K562 (cell line): Measurements from ENCODE around the gene OR2B2. TPM values are rescaled to one million over a fixed set of nuclear protein-coding genes. Genes with fewer than 3 reads are reported as not detected.

Experiments
- CCAR2 ChIP-seq: fragments of 200-400 bp; formaldehyde crosslinking; IDR thresholded peaks from 2 replicates; pipeline ENCODE4 v1.6.1; 2017; ENCODE audit warnings: mild to moderate bottlenecking, low read depth, low read length
- CTBP1 ChIP-seq: fragments of 450-650 bp; IDR thresholded peaks from 2 replicates; pipeline ENCODE4 v1.6.1; 2016; ENCODE audit warnings: borderline replicate concordance
- E2F3 ChIP-seq: fragments of 250-450 bp; sonication (Bioruptor Pico); IDR thresholded peaks from 2 replicates; pipeline ENCODE4 v1.4.0; 2020; ENCODE audit warnings: mild to moderate bottlenecking
- HMGN3 ChIP-seq: IDR thresholded peaks from 2 replicates; pipeline ENCODE4 v1.6.1; 2011; ENCODE audit warnings: borderline replicate concordance, low read depth, mild to moderate bottlenecking, mixed read lengths, low read length; ENCODE audit not compliant: insufficient read length; ENCODE audit errors: extremely low read depth
- KDM5B ChIP-seq: fragments of 200-600 bp; sonication (generic); IDR thresholded peaks from 2 replicates; pipeline ENCODE4 v1.6.1; 2012; ENCODE audit warnings: low read depth, mild to moderate bottlenecking, moderate library complexity, low read length, control low read depth, inconsistent platforms; ENCODE audit not compliant: insufficient replicate concordance
- KLF6 ChIP-seq: fragments of 250-450 bp; sonication (Bioruptor Pico); IDR thresholded peaks from 2 replicates; pipeline ENCODE4 v1.4.0; 2020; ENCODE audit warnings: mild to moderate bottlenecking, moderate library complexity, borderline replicate concordance
- LARP7 ChIP-seq: fragments of 450-650 bp; IDR thresholded peaks from 2 replicates; pipeline ENCODE4 v1.6.1; 2016
- NR2F6 ChIP-seq: fragments of 450-650 bp; formaldehyde crosslinking; IDR thresholded peaks from 2 replicates; pipeline ENCODE4 v1.4.0; 2020; ENCODE audit warnings: mild to moderate bottlenecking
- PCBP2 ChIP-seq: fragments of 200-400 bp; formaldehyde crosslinking; IDR thresholded peaks from 2 replicates; pipeline ENCODE4 v1.6.1; 2018; ENCODE audit warnings: low read length, low read depth, mild to moderate bottlenecking, moderate library complexity; ENCODE audit not compliant: poor library complexity, severe bottlenecking
- PHF8 ChIP-seq: fragments of 200-600 bp; sonication (generic); IDR thresholded peaks from 2 replicates; pipeline ENCODE4 v1.6.1; 2012; ENCODE audit warnings: mixed run types, mild to moderate bottlenecking, inconsistent platforms, low read length, moderate library complexity, borderline replicate concordance
- POLR2G ChIP-seq: fragments of 200-400 bp; formaldehyde crosslinking; IDR thresholded peaks from 2 replicates; pipeline ENCODE4 v1.6.1; 2017; ENCODE audit warnings: low read depth, mild to moderate bottlenecking, antibody characterized with exemption, low read length, moderate library complexity
- SAFB ChIP-seq: fragments of 200-400 bp; formaldehyde crosslinking; IDR thresholded peaks from 2 replicates; pipeline ENCODE4 v1.6.1; 2017; ENCODE audit warnings: low read depth, low read length, borderline replicate concordance
- SPI1 ChIP-seq: IDR thresholded peaks from 2 replicates; pipeline ENCODE4 v1.6.1; 2011; ENCODE audit warnings: low read depth, low read length, control low read depth, borderline replicate concordance
- TAF9B ChIP-seq: fragments of 450-650 bp; IDR thresholded peaks from 2 replicates; pipeline ENCODE4 v1.6.1; 2018; ENCODE audit warnings: mild to moderate bottlenecking; ENCODE audit not compliant: partially characterized antibody
- TCF3 ChIP-seq: sonication (generic); formaldehyde crosslinking; IDR thresholded peaks from 2 replicates; pipeline ENCODE4 v1.4.0; 2020; ENCODE audit warnings: mild to moderate bottlenecking, missing genetic modification reagents
- TRIM28 ChIP-seq: fragments of 450-650 bp; IDR thresholded peaks from 2 replicates; pipeline ENCODE4 v1.6.1; 2017
- ZKSCAN1 ChIP-seq: fragments of 150-350 bp; IDR thresholded peaks from 2 replicates; pipeline ENCODE4 v1.6.1; 2016; ENCODE audit warnings: low read depth, low read length
- polyA plus RNA-seq, 8 experiments: library from polyadenylated mRNA; depleted of rRNA in 4 of 8; stranded (reverse) in 5 of 8; unstranded in 3 of 8; fragments of >200 nt; fragmentation: Nextera tagmentation in 2 of 8; fragmentation: Illumina TruSeq in 1 of 8; extraction: Ambion mirVana in 2 of 8; extraction: Trizol in 1 of 8; gene quantifications; 2 replicates each; pipeline versions ENCODE4 v1.2.1 to v1.2.3, GENCODE V29; 2011 to 2014; ENCODE audit warnings: inconsistent platforms in 1 of 8, missing spikeins in 1 of 8
- total RNA-seq, 7 experiments: library from RNA; depleted of rRNA in 6 of 7; stranded (reverse); fragments of >200 nt in 6 of 7; fragmentation: Illumina TruSeq in 2 of 7; extraction: Trizol in 2 of 7; gene quantifications; 2 replicates each; pipeline versions ENCODE4 v1.2.1 to v1.2.3, GENCODE V29; 2011 to 2021; ENCODE audit warnings: low replicate concordance in 1 of 7
- TF ChIP-seq, protein P1 (sequence below): fragments of 150-350 bp; conservative IDR thresholded peaks from 2 replicates; pipeline ENCODE4 v1.6.1; 2014; ENCODE audit warnings: low read length
- TF ChIP-seq, protein P2 (sequence below): fragments of 250-450 bp; sonication (Bioruptor Pico); IDR thresholded peaks from 2 replicates; pipeline ENCODE4 v1.8.0; 2021; ENCODE audit warnings: mild to moderate bottlenecking, moderate library complexity
- TF ChIP-seq, protein P3 (sequence below): fragments of 250-450 bp; sonication (Bioruptor Pico); IDR thresholded peaks from 2 replicates; pipeline ENCODE4 v1.4.0; 2020; ENCODE audit warnings: mild to moderate bottlenecking, moderate library complexity

The OR2B2 gene
- total and polyA plus RNA-seq, 9 of the 15 experiments (the other 6 are each of a cell fraction or from before 2014, with no cell fraction given): 0.24 TPM; not detected in 8

DNA sequence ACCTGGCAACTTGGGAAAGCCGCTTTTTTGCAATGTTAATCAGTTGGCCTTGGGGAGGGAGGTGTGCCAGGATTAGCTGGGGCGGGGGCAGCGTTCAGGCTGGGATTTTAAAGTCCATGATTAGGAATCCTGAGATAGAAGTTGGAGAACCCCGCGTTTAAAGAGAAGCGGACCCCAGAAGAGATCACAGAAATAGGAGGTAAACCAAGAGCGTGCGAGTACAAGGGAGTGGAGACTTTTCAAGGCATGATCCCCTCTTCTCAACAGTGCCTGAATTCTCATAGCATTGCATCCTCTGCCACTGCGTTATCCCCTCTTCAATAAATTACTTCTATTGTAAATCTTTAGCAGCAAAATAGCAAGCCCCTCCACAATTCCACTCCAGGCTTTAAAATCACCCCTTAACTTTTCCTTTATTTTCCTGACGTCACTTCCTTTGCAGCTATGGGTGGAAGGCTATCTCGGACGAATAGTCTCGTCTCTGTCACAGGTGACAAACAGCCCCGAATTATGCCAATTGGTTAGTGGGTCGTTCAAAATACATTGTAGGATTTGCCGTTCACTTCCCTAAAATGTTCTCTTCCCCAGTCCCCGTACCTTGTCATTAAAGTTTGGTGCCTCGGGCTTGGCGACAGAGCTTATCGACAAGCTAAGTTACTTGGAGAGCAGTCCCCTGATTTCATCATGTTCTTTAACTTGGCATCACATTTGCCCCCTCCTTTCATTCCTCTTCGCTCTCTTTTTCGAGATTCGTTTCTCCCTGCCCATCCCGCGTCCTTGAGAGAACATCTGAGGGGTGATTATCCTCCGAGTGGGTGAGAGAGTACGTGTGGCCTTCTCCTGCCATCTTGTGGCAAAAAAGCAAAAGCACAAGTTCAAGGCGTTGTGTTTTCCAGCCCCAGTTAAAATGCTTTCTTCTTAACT, 17.1 kb downstream of the OR2B2 start (continued):
- TF ChIP-seq E2F3 (no peak), TAF9B (peak; percentile 27), POLR2G (peak; percentile 61), CTBP1 (peak; percentile 66), PCBP2 (peak; percentile 23), HMGN3 (no peak), TRIM28 (no peak), KLF6 (CRISPR knock-in tag) (no peak), SPI1 (peak; percentile 72), SAFB (no peak), ZKSCAN1 (peak; percentile 26; the same call in 1 of the 2 replicates), LARP7 (0 out of 2 replicates have a peak, but pooled peaks have one; percentile 52), TCF3 (CRISPR knock-in tag) (no peak; the same call in 1 of the 2 replicates), CCAR2 (0 out of 2 replicates have a peak, but pooled peaks have one; percentile 69), PHF8 (no peak), NR2F6 (no peak), KDM5B (peak; percentile 27)
- TF ChIP-seq, protein P1, sequence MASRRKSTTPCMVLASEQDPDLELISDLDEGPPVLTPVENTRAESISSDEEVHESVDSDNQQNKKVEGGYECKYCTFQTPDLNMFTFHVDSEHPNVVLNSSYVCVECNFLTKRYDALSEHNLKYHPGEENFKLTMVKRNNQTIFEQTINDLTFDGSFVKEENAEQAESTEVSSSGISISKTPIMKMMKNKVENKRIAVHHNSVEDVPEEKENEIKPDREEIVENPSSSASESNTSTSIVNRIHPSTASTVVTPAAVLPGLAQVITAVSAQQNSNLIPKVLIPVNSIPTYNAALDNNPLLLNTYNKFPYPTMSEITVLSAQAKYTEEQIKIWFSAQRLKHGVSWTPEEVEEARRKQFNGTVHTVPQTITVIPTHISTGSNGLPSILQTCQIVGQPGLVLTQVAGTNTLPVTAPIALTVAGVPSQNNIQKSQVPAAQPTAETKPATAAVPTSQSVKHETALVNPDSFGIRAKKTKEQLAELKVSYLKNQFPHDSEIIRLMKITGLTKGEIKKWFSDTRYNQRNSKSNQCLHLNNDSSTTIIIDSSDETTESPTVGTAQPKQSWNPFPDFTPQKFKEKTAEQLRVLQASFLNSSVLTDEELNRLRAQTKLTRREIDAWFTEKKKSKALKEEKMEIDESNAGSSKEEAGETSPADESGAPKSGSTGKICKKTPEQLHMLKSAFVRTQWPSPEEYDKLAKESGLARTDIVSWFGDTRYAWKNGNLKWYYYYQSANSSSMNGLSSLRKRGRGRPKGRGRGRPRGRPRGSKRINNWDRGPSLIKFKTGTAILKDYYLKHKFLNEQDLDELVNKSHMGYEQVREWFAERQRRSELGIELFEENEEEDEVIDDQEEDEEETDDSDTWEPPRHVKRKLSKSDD: 0 out of 2 replicates have a peak, but pooled peaks have one; percentile 35
- TF ChIP-seq, protein P2, sequence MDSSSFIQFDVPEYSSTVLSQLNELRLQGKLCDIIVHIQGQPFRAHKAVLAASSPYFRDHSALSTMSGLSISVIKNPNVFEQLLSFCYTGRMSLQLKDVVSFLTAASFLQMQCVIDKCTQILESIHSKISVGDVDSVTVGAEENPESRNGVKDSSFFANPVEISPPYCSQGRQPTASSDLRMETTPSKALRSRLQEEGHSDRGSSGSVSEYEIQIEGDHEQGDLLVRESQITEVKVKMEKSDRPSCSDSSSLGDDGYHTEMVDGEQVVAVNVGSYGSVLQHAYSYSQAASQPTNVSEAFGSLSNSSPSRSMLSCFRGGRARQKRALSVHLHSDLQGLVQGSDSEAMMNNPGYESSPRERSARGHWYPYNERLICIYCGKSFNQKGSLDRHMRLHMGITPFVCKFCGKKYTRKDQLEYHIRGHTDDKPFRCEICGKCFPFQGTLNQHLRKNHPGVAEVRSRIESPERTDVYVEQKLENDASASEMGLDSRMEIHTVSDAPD: no peak
- TF ChIP-seq, protein P3, sequence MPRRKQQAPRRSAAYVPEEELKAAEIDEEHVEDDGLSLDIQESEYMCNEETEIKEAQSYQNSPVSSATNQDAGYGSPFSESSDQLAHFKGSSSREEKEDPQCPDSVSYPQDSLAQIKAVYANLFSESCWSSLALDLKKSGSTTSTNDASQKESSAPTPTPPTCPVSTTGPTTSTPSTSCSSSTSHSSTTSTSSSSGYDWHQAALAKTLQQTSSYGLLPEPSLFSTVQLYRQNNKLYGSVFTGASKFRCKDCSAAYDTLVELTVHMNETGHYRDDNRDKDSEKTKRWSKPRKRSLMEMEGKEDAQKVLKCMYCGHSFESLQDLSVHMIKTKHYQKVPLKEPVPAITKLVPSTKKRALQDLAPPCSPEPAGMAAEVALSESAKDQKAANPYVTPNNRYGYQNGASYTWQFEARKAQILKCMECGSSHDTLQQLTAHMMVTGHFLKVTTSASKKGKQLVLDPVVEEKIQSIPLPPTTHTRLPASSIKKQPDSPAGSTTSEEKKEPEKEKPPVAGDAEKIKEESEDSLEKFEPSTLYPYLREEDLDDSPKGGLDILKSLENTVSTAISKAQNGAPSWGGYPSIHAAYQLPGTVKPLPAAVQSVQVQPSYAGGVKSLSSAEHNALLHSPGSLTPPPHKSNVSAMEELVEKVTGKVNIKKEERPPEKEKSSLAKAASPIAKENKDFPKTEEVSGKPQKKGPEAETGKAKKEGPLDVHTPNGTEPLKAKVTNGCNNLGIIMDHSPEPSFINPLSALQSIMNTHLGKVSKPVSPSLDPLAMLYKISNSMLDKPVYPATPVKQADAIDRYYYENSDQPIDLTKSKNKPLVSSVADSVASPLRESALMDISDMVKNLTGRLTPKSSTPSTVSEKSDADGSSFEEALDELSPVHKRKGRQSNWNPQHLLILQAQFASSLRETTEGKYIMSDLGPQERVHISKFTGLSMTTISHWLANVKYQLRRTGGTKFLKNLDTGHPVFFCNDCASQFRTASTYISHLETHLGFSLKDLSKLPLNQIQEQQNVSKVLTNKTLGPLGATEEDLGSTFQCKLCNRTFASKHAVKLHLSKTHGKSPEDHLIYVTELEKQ (CRISPR knock-in tag): no peak
